Adrenal gland (tissue), 5 donors: ENCODE data around the gene CYP1A2.

ENCODE experiments used
- POLR2A ChIP-seq, 2 donors: fragments of 450-650 bp; IDR thresholded peaks; one replicate each; pipeline ENCODE4 v1.6.1; 2017; ENCODE audit warnings: antibody characterized with exemption in 2 of 2, mild to moderate bottlenecking in 2 of 2, moderate library complexity in 1 of 2
- TF ChIP-seq, protein P1 (sequence below), 6 experiments: fragments of 450-650 bp in 4 of 6; fragments of 200-600 bp in 2 of 6; sonication (generic) in 1 of 6; IDR thresholded peaks; 1 replicate in 5 of 6; 2 replicates in 1 of 6; pipeline versions ENCODE4 v1.5.1 to v1.8.0; 2016 to 2021; ENCODE audit warnings: antibody characterized with exemption in 6 of 6, mild to moderate bottlenecking in 2 of 6, moderate library complexity in 1 of 6
- donor health status: DM: no; HTN: no; CAD: no.

DNA sequence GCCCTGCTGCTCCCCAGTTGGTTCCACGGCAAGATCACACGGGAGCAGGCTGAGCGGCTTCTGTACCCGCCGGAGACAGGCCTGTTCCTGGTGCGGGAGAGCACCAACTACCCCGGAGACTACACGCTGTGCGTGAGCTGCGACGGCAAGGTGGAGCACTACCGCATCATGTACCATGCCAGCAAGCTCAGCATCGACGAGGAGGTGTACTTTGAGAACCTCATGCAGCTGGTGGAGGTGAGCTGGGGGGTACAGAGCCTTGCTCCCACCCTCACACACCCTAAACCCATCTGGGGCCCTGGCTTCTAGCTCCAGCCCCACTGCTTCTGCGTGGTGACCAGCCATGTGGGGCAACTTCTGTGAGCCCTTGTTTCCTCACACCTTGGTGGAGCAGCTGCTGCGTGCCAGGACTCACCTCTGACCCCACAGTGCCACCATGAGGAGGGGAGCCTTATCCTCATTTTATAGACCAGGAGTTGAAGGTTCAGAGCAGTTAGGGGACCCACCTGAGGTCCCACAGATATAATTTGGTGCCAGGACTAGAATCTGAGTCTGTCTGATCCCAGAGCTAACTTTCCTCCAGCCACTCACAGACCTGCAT lies 50.7 kb downstream of the CYP1A2 start:
- TF ChIP-seq, protein P1, sequence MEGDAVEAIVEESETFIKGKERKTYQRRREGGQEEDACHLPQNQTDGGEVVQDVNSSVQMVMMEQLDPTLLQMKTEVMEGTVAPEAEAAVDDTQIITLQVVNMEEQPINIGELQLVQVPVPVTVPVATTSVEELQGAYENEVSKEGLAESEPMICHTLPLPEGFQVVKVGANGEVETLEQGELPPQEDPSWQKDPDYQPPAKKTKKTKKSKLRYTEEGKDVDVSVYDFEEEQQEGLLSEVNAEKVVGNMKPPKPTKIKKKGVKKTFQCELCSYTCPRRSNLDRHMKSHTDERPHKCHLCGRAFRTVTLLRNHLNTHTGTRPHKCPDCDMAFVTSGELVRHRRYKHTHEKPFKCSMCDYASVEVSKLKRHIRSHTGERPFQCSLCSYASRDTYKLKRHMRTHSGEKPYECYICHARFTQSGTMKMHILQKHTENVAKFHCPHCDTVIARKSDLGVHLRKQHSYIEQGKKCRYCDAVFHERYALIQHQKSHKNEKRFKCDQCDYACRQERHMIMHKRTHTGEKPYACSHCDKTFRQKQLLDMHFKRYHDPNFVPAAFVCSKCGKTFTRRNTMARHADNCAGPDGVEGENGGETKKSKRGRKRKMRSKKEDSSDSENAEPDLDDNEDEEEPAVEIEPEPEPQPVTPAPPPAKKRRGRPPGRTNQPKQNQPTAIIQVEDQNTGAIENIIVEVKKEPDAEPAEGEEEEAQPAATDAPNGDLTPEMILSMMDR (IDR thresholded peaks at IDR 0.05) = no peak
- TF ChIP-seq POLR2A (IDR thresholded peaks at IDR 0.05) = no peak
